Cardiac atrium fibroblast (primary cell): ENCODE data around the gene PHOSPHO1. TPM values are rescaled to one million over a fixed set of nuclear protein-coding genes. Genes with fewer than 3 reads are reported as not detected.

ENCODE experiments used
- total RNA-seq: library from RNA; depleted of rRNA; stranded (reverse); fragments of >200 nt; gene quantifications from 2 replicates; pipeline ENCODE4 v1.2.3, GENCODE V29; 2015

PHOSPHO1 gene, protein sequence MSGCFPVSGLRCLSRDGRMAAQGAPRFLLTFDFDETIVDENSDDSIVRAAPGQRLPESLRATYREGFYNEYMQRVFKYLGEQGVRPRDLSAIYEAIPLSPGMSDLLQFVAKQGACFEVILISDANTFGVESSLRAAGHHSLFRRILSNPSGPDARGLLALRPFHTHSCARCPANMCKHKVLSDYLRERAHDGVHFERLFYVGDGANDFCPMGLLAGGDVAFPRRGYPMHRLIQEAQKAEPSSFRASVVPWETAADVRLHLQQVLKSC
- not detected in 2 replicates for total RNA-seq

DNA sequence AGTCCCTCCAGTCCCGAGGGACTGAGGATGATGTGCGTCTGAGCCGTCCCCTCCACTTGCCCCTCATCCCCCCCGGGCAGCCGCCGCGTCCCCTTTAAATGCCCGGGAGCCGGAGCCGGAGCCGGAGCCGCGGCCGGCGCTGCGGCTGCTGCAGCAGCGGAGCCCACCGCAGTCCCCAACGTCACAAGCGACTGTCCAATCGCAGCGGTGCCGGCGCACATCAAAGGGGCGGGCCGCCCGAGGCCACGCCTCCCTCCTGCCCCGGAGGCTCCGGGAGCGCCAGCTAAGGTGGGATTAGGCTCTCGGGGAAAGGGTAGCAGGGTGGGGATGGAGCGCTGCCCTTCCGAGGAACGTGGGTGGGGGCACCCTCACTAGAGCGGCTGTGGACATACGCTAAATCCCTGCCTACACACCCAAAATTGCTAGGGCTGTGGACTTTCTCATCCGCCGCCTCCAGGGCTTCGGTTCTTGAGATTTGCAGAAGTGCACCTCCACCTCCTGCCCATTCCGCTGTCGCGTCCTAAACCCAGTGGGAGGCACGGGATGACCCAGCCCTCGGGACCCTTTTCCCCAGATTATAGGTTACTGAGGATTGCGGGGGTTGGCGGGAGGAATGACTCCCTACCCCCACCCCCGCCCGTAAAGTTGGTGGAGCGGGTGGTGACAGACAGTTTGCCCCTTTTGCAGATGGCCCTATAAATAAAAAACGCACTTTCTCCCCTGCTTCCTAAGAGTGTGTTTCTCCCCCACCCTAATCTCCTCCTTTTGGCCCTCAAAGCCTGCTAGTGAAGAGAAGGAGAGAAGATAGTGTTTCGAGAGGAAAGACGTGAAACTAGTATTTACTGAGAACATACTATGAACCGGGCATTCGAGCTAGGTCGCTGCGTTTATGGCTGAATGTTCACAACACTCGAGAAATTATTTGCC lies at the start of gene PHOSPHO1:
PHOSPHO1 (minus strand) TSS at position 152 of the 927 bp plus-strand sequence. CDS start 4,096 bp downstream, outside the sequence.

GRCh38 chr17:49210158-49211029 lies 20.2 kb downstream of the PHOSPHO1 start, which contains the start of the genes ABI3 and GNGT2:
Gene ABI3 (plus strand): TSS chr17:49210707. CDS start chr17:49210725, 18 bp downstream.
Gene GNGT2 (minus strand): TSS chr17:49210574. CDS start chr17:49207422, 3,152 bp downstream.

Other genes with a start within 250 kb of the PHOSPHO1 start
- under 0.01 and 0.32 TPM in 2 replicates for gene IGF2BP1, start 233.4 kb downstream of the PHOSPHO1 start, total RNA-seq
- not detected in 2 replicates for gene B4GALNT2, start 98.0 kb downstream of the PHOSPHO1 start, total RNA-seq
- not detected in 2 replicates for gene GNGT2, start 20.2 kb downstream of the PHOSPHO1 start, total RNA-seq
- gene ABI3, start 20.1 kb downstream of the PHOSPHO1 start, total RNA-seq, result 0.36 and 0.49 TPM in 2 replicates
- 26.2 and 26.4 TPM in 2 replicates for gene ZNF652, start 131.5 kb upstream of the PHOSPHO1 start, total RNA-seq
- gene PHB1, start 184.1 kb upstream of the PHOSPHO1 start, total RNA-seq, result 92.8 and 98.2 TPM in 2 replicates